CD4-positive, CD25-positive, alpha-beta regulatory T cell (primary cell): Measurements from ENCODE around the gene FAM72B. TPM values are rescaled to one million over a fixed set of nuclear protein-coding genes. Genes with fewer than 3 reads are reported as not detected.

Experiments
- polyA plus RNA-seq, 4 donors: library from polyadenylated mRNA; unstranded; fragments of 300-500 nt; fragmentation: Illumina TruSeq; gene quantifications; one replicate each; pipeline ENCODE4 v1.2.3, GENCODE V29; 2021
- total RNA-seq: library from RNA; stranded (reverse); gene quantifications from one replicate; pipeline ENCODE4 v1.2.3, GENCODE V29; 2022

The FAM72B gene
- total and polyA plus RNA-seq, 5 donors from 2014 or later = 0.53 to 1.9 (median 1.1) TPM

Other genes starting within 250 kb of the FAM72B start
- 31.7 TPM for gene SRGAP2C, start 635 bp upstream of the FAM72B start, total RNA-seq
- gene SRGAP2C, start 635 bp upstream of the FAM72B start, polyA plus RNA-seq = 1 to 10 TPM; 2.5 to 4.5 (median 3.7) TPM